Mesenteric fat pad (tissue), 1 donor: Measurements from ENCODE around the gene FAM50A. TPM values are rescaled to one million over a fixed set of nuclear protein-coding genes. Genes with fewer than 3 reads are reported as not detected.

ENCODE experiments used
- microRNA-seq: library from miRNA; unstranded; fragments of <30 nt; microRNA quantifications from one replicate; pipeline ENCODE4 v1.2.0, GENCODE V29; 2020; ENCODE audit warnings: borderline number of aligned reads
- total RNA-seq: library from RNA; stranded (reverse); fragmentation: NEBNext Ultra II Directional; extraction: Animal tissue kit (Norgen Biotek cat#: 25700); gene quantifications from one replicate; pipeline ENCODE4 v1.2.1, GENCODE V29; 2021
- donor health status: DM: yes; HTN: yes; CAD: no.

Gene FAM50A
- total RNA-seq, 1 donor from 2014 or later = 88.3 TPM

Small RNA genes lying within 50 kb of the gene (microRNA-seq; reads per million reads assigned to microRNA genes)
- not detected for gene MIR6858

Other genes with a start within 250 kb of the FAM50A start
- not detected for gene OPN1MW2, start 224.4 kb upstream of the FAM50A start, total RNA-seq
- gene OPN1MW3, start 186.6 kb upstream of the FAM50A start, total RNA-seq = not detected
- not detected for gene TEX28, start 149.0 kb upstream of the FAM50A start, total RNA-seq
- gene TKTL1, start 148.3 kb upstream of the FAM50A start, total RNA-seq = 0.80 TPM
- 1,133 TPM for gene FLNA, start 69.5 kb upstream of the FAM50A start, total RNA-seq
- 57.4 TPM for gene EMD, start 64.8 kb upstream of the FAM50A start, total RNA-seq
- 2,424 TPM for gene RPL10, start 45.8 kb upstream of the FAM50A start, total RNA-seq
- gene DNASE1L1, start 34.9 kb upstream of the FAM50A start, total RNA-seq = 18.9 TPM
- 32.4 TPM for gene TAFAZZIN, start 32.6 kb upstream of the FAM50A start, total RNA-seq
- gene ATP6AP1, start 15.5 kb upstream of the FAM50A start, total RNA-seq = 72.5 TPM
- 82.6 TPM for gene GDI1, start 7.0 kb upstream of the FAM50A start, total RNA-seq
- gene PLXNA3, start 14.1 kb downstream of the FAM50A start, total RNA-seq = 57.2 TPM
- 13.6 TPM for gene LAGE3, start 35.1 kb downstream of the FAM50A start, total RNA-seq
- gene UBL4A, start 42.5 kb downstream of the FAM50A start, total RNA-seq = 29.1 TPM
- gene SLC10A3, start 46.5 kb downstream of the FAM50A start, total RNA-seq = 30.4 TPM
- gene FAM3A, start 72.1 kb downstream of the FAM50A start, total RNA-seq = 36.5 TPM
- 110 TPM for gene G6PD, start 102.7 kb downstream of the FAM50A start, total RNA-seq
- 29.8 TPM for gene IKBKG, start 103.5 kb downstream of the FAM50A start, total RNA-seq
- gene CTAG1A, start 141.0 kb downstream of the FAM50A start, total RNA-seq = not detected
- not detected for gene CTAG1B, start 175.1 kb downstream of the FAM50A start, total RNA-seq
- gene CTAG2, start 209.4 kb downstream of the FAM50A start, total RNA-seq = not detected